Neural progenitor cell (in vitro differentiated cells): ENCODE measurements around the gene SPTSSB. TPM values are rescaled to one million over a fixed set of nuclear protein-coding genes. Genes with fewer than 3 reads are reported as not detected.
A peak's percentile ranks its signal among the peaks of the same experiment; 100 is the strongest.

Source experiments
- DNase-seq: peaks from one replicate; pipeline ENCODE4 v3.0.0-alpha.2; 2016; ENCODE audit warnings: low spot score
- H2AFZ ChIP-seq: fragments of 200-600 bp; sonication (generic); replicated peaks from 2 replicates; pipeline ENCODE4 v1.6.1; 2016; ENCODE audit warnings: antibody characterized with exemption
- H3F3A ChIP-seq: fragments of 200-600 bp; sonication (generic); 2 replicates; pipeline ENCODE4 v1.6.1; 2016; ENCODE audit warnings: antibody characterized with exemption, low read depth
- H3K27ac ChIP-seq: fragments of 200-600 bp; sonication (generic); 2 replicates; pipeline ENCODE4 v1.5.1; 2016; ENCODE audit warnings: mild to moderate bottlenecking
- H3K27me3 ChIP-seq: fragments of 200-600 bp; sonication (generic); 2 replicates; pipeline ENCODE4 v1.6.1; 2016; ENCODE audit warnings: mild to moderate bottlenecking, moderate library complexity
- H3K36me3 ChIP-seq: fragments of 200-600 bp; sonication (generic); 2 replicates; pipeline ENCODE4 v1.5.1; 2016
- H3K4me1 ChIP-seq: fragments of 200-600 bp; sonication (generic); 2 replicates; pipeline ENCODE4 v1.6.1; 2016; ENCODE audit warnings: mixed run types
- H3K4me2 ChIP-seq: fragments of 200-600 bp; sonication (generic); 2 replicates; pipeline ENCODE4 v1.6.1; 2016
- H3K4me3 ChIP-seq: fragments of 200-600 bp; sonication (generic); 2 replicates; pipeline ENCODE4 v1.5.1; 2016
- H3K79me2 ChIP-seq: fragments of 200-600 bp; sonication (generic); 2 replicates; pipeline ENCODE4 v1.6.1; 2016; ENCODE audit warnings: low read depth
- H3K9ac ChIP-seq: fragments of 200-600 bp; sonication (generic); 2 replicates; pipeline ENCODE4 v1.6.1; 2016
- H3K9me3 ChIP-seq: fragments of 200-600 bp; sonication (generic); 2 replicates; pipeline ENCODE4 v1.5.1; 2016; ENCODE audit warnings: low read depth
- H4K20me1 ChIP-seq: fragments of 200-600 bp; sonication (generic); 2 replicates; pipeline ENCODE4 v1.6.1; 2016; ENCODE audit warnings: low read depth
- H3K27ac Mint-ChIP-seq: 3 replicates; pipeline ENCODE4 v1.8.0; 2021; ENCODE audit warnings: mixed read lengths
- H3K27me3 Mint-ChIP-seq: 2 replicates; pipeline ENCODE4 v1.8.0; 2022; ENCODE audit warnings: low read depth, mild to moderate bottlenecking, inconsistent platforms, moderate library complexity, mixed read lengths; ENCODE audit not compliant: insufficient read depth
- H3K36me3 Mint-ChIP-seq: 3 replicates; pipeline ENCODE4 v1.8.0; 2021; ENCODE audit warnings: mixed read lengths
- H3K4me1 Mint-ChIP-seq: 3 replicates; pipeline ENCODE4 v1.8.0; 2021; ENCODE audit warnings: mixed read lengths
- H3K4me3 Mint-ChIP-seq: 3 replicates; pipeline ENCODE4 v1.8.0; 2021; ENCODE audit warnings: mild to moderate bottlenecking, moderate library complexity, mixed read lengths
- H3K9me3 Mint-ChIP-seq: 3 replicates; pipeline ENCODE4 v1.8.0; 2020; ENCODE audit warnings: mixed read lengths
- CTCF ChIP-seq: fragments of 200-600 bp; sonication (generic); IDR thresholded peaks from 2 replicates; pipeline ENCODE4 v1.5.1; 2017; ENCODE audit warnings: antibody characterized with exemption, mild to moderate bottlenecking
- EZH2 ChIP-seq: fragments of 200-600 bp; sonication (generic); IDR thresholded peaks from 2 replicates; pipeline ENCODE4 v1.6.1; 2017; ENCODE audit warnings: antibody characterized with exemption, mild to moderate bottlenecking, moderate library complexity
- EZH2phosphoT487 ChIP-seq: fragments of 200-600 bp; sonication (generic); IDR thresholded peaks from 2 replicates; pipeline ENCODE4 v1.6.1; 2017; ENCODE audit warnings: antibody characterized with exemption
- total RNA-seq: library from RNA; depleted of rRNA; stranded (reverse); fragments of >200 nt; gene quantifications from 2 replicates; pipeline ENCODE4 v1.2.3, GENCODE V29; 2015; ENCODE audit warnings: low replicate concordance

Gene SPTSSB
- 1.1 and 1.2 TPM in 2 replicates for total RNA-seq

- Mint-ChIP-seq H3K27me3 (peaks cover 23% of the 10 kb centered on the region), H3K4me1 (peaks cover 10% of the 10 kb centered on the region), H3K9me3 (no peaks in the 10 kb centered on the region), H3K4me3 (peak within 1 kb of the TSS; percentile 87), H3K27ac (no peak within 1 kb of the TSS), H3K36me3 (no peaks in the 10 kb centered on the region)
- H3K27me3 ChIP-seq = peaks cover 34% of the 10 kb centered on the region
- H3K79me2 ChIP-seq = no peaks in the 10 kb centered on the region
- peaks cover 13% of the 10 kb centered on the region for H3F3A ChIP-seq
- peak within 1 kb of the TSS; percentile 65 for H3K4me3 ChIP-seq
- TF ChIP-seq EZH2 (peak; percentile 24), EZH2phosphoT487 (peak; percentile 20), CTCF (peak; percentile 56)
- H4K20me1 ChIP-seq = no peaks in the 10 kb centered on the region
- no peaks in the 10 kb centered on the region for H3K9me3 ChIP-seq
- H3K27ac ChIP-seq = no peak within 1 kb of the TSS
- peaks cover 4% of the 10 kb centered on the region for H3K4me1 ChIP-seq
- H3K9ac ChIP-seq = no peak within 1 kb of the TSS
- H3K36me3 ChIP-seq = no peaks in the 10 kb centered on the region
- peak within 1 kb of the TSS; percentile 94 for H2AFZ ChIP-seq
- peak within 1 kb of the TSS; percentile 95 for H3K4me2 ChIP-seq
- peak; percentile 83 for DNase-seq
Measured at GRCh38 chr3:161371441-161372320, at the start of gene SPTSSB. SPTSSB (minus strand) TSS chr3:161371517; CDS start chr3:161346323, 25,194 bp downstream.

GRCh38 chr3:161420746-161421145 is 49.4 kb upstream of the SPTSSB start:
- peak overlapping the region; percentile 14 for H3K4me3 Mint-ChIP-seq
- peak; percentile 59 for DNase-seq
- Histone ChIP-seq H3F3A (peaks cover 9% of the 10 kb centered on the region), H3K4me3 (no peak overlapping the region), H3K4me2 (peak overlapping the region; percentile 42), H3K79me2 (no peaks in the 10 kb centered on the region), H3K27ac (no peak overlapping the region), H3K27me3 (no peaks in the 10 kb centered on the region), H3K4me1 (peaks cover 23% of the 10 kb centered on the region), H3K9me3 (no peaks in the 10 kb centered on the region), H3K36me3 (no peaks in the 10 kb centered on the region), H2AFZ (peak overlapping the region; percentile 66), H4K20me1 (no peaks in the 10 kb centered on the region), H3K9ac (no peak overlapping the region)
- H3K27ac Mint-ChIP-seq = peak overlapping the region; percentile 79
- H3K4me1 Mint-ChIP-seq = peaks cover 14% of the 10 kb centered on the region
- TF ChIP-seq EZH2phosphoT487 = no peak
- peak; percentile 35 for TF ChIP-seq CTCF
- no peak for TF ChIP-seq EZH2
- no peaks in the 10 kb centered on the region for H3K27me3 Mint-ChIP-seq
- H3K9me3 Mint-ChIP-seq = no peaks in the 10 kb centered on the region
- H3K36me3 Mint-ChIP-seq = no peaks in the 10 kb centered on the region

- no peaks in the 10 kb centered on the region for H3K27me3 Mint-ChIP-seq
Measured at GRCh38 chr3:161419555-161420333, 48.4 kb upstream of the SPTSSB start.

More at GRCh38 chr3:161419555-161420333, 48.4 kb upstream of the SPTSSB start:
- Histone ChIP-seq H3K27ac (no peak overlapping the region), H3K9ac (no peak overlapping the region), H3K79me2 (no peaks in the 10 kb centered on the region), H2AFZ (no peak overlapping the region), H3K36me3 (no peaks in the 10 kb centered on the region), H4K20me1 (no peaks in the 10 kb centered on the region), H3K27me3 (no peaks in the 10 kb centered on the region), H3K4me3 (no peak overlapping the region), H3K4me2 (no peak overlapping the region), H3K4me1 (peaks cover 23% of the 10 kb centered on the region), H3K9me3 (no peaks in the 10 kb centered on the region), H3F3A (peaks cover 9% of the 10 kb centered on the region)
- H3K9me3 Mint-ChIP-seq = no peaks in the 10 kb centered on the region
- TF ChIP-seq CTCF = no peak
- TF ChIP-seq EZH2phosphoT487 = no peak
- no peak for TF ChIP-seq EZH2
- no peaks in the 10 kb centered on the region for H3K36me3 Mint-ChIP-seq
- no peak overlapping the region for H3K27ac Mint-ChIP-seq
- no peak overlapping the region for H3K4me3 Mint-ChIP-seq
- peaks cover 14% of the 10 kb centered on the region for H3K4me1 Mint-ChIP-seq
- DNase-seq = no peak
